HL-60 (cell line): Measurements from ENCODE around the gene FUT1.
A peak's percentile ranks its signal among the peaks of the same experiment; 100 is the strongest.

Experiments used
- DNase-seq, 2 experiments: peaks; one replicate each; pipeline ENCODE4 v3.0.0-alpha.2; 2010 to 2020; ENCODE audit warnings: low read depth in 1 of 2, low spot score in 1 of 2
- H3K27ac ChIP-seq: fragments of 250-450 bp; sonication (Bioruptor Pico); replicated peaks from 2 replicates; pipeline ENCODE4 v1.5.1; 2020; ENCODE audit warnings: mild to moderate bottlenecking, moderate library complexity
- H3K27me3 ChIP-seq: fragments of 250-450 bp; sonication (Bioruptor Pico); 2 replicates; pipeline ENCODE4 v1.5.1; 2021; ENCODE audit warnings: mild to moderate bottlenecking, moderate library complexity; ENCODE audit not compliant: insufficient read depth, poor library complexity, severe bottlenecking
- H3K4me3 ChIP-seq: replicated peaks from 2 replicates; pipeline ENCODE4 v1.5.1; 2011; ENCODE audit warnings: mild to moderate bottlenecking, control low read depth, low read length; ENCODE audit not compliant: insufficient read depth
- GABPA ChIP-seq: IDR thresholded peaks from 2 replicates; pipeline ENCODE4 v1.6.1; 2012; ENCODE audit warnings: low read depth
- POLR2AphosphoS5 ChIP-seq: IDR thresholded peaks from 2 replicates; pipeline ENCODE4 v1.6.1; 2012; ENCODE audit warnings: low read depth
- SPI1 ChIP-seq: IDR thresholded peaks from 2 replicates; pipeline ENCODE4 v1.6.1; 2012; ENCODE audit warnings: low read depth, mild to moderate bottlenecking, borderline replicate concordance
- TF ChIP-seq, protein P1 (sequence below): IDR thresholded peaks from one replicate; pipeline ENCODE4 v1.5.1; 2011; ENCODE audit warnings: low read length, control low read depth, inconsistent platforms; ENCODE audit not compliant: insufficient read depth
- TF ChIP-seq, protein P2 (sequence below): IDR thresholded peaks from 2 replicates; pipeline ENCODE4 v1.6.1; 2012; ENCODE audit warnings: low read depth; ENCODE audit not compliant: insufficient replicate concordance

The FUT1 gene

DNA sequence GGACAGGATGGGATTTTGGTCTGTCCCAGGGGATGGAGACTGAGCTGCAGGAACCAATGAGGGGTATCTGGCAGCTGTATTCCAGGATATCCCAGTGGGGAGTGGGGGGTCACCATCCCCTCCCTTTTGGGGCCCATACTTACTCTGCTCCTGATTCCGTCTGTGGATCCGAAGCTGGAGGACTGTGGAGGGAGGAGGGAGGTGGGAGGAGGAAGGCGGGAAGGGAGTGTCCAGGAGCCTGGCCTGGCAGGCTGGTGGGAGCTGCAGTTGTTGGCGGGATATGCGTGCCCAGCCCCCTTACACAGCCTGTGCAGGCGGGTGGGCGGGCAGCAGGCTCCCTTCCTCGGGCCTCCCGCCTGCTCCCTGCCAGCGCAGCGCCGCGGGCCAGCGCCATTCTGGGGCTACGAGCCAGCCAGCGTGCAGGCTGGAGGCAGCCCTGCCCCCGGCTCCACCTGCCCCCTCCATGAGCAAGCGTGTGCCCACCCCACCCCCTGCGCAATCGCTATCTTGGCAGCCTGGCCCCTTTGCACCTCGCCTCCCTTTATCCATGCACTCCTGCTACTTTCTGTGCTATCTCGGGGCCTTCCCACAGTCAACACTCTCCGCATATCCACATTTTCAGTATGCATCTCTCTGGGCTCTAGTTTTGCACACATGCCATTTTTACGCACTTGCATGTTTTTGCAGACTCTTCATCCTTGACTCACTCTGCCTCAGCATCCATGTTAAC, 35.7 kb downstream of the FUT1 start:
- DNase-seq: no peak
- H3K27ac ChIP-seq: no peak overlapping the region
- no peak overlapping the region for H3K4me3 ChIP-seq
- TF ChIP-seq GABPA: no peak
- TF ChIP-seq, protein P1, sequence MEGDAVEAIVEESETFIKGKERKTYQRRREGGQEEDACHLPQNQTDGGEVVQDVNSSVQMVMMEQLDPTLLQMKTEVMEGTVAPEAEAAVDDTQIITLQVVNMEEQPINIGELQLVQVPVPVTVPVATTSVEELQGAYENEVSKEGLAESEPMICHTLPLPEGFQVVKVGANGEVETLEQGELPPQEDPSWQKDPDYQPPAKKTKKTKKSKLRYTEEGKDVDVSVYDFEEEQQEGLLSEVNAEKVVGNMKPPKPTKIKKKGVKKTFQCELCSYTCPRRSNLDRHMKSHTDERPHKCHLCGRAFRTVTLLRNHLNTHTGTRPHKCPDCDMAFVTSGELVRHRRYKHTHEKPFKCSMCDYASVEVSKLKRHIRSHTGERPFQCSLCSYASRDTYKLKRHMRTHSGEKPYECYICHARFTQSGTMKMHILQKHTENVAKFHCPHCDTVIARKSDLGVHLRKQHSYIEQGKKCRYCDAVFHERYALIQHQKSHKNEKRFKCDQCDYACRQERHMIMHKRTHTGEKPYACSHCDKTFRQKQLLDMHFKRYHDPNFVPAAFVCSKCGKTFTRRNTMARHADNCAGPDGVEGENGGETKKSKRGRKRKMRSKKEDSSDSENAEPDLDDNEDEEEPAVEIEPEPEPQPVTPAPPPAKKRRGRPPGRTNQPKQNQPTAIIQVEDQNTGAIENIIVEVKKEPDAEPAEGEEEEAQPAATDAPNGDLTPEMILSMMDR: no peak
- TF ChIP-seq, protein P2, sequence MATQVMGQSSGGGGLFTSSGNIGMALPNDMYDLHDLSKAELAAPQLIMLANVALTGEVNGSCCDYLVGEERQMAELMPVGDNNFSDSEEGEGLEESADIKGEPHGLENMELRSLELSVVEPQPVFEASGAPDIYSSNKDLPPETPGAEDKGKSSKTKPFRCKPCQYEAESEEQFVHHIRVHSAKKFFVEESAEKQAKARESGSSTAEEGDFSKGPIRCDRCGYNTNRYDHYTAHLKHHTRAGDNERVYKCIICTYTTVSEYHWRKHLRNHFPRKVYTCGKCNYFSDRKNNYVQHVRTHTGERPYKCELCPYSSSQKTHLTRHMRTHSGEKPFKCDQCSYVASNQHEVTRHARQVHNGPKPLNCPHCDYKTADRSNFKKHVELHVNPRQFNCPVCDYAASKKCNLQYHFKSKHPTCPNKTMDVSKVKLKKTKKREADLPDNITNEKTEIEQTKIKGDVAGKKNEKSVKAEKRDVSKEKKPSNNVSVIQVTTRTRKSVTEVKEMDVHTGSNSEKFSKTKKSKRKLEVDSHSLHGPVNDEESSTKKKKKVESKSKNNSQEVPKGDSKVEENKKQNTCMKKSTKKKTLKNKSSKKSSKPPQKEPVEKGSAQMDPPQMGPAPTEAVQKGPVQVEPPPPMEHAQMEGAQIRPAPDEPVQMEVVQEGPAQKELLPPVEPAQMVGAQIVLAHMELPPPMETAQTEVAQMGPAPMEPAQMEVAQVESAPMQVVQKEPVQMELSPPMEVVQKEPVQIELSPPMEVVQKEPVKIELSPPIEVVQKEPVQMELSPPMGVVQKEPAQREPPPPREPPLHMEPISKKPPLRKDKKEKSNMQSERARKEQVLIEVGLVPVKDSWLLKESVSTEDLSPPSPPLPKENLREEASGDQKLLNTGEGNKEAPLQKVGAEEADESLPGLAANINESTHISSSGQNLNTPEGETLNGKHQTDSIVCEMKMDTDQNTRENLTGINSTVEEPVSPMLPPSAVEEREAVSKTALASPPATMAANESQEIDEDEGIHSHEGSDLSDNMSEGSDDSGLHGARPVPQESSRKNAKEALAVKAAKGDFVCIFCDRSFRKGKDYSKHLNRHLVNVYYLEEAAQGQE: no peak
- TF ChIP-seq POLR2AphosphoS5: no peak
- TF ChIP-seq SPI1: no peak
- no peaks in the 10 kb centered on the region for H3K27me3 ChIP-seq

DNA sequence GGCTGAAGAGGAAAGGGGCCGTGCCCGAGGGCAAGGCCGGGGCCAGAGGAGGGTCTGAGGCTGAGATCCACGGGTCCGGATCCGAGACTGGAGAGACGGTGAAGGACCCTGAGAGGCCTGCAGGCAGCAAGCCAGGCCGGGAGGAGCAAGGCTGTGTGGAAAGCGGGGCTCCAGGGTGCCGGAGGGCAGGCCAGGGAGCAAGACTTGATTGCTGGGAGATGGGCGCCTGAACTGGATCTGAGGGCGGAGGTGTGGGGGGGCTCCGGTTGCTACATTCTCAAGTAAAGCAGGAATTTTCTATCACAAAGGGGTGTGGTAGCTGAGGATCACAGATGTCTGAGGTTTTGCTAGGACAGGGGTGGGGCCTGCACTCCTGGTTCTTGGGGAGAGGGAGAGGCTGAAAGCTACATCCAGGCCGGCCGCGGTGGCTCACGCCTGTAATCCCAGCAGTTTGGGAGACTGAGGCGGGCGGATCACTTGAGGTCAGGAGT, 36.7 kb downstream of the FUT1 start:
- Histone ChIP-seq H3K27me3 (no peaks in the 10 kb centered on the region), H3K27ac (no peak overlapping the region), H3K4me3 (no peak overlapping the region)
- no peak for DNase-seq
- TF ChIP-seq, protein P1: no peak
- TF ChIP-seq POLR2AphosphoS5 (no peak), SPI1 (no peak), GABPA (no peak)
- TF ChIP-seq, protein P2: no peak

DNA sequence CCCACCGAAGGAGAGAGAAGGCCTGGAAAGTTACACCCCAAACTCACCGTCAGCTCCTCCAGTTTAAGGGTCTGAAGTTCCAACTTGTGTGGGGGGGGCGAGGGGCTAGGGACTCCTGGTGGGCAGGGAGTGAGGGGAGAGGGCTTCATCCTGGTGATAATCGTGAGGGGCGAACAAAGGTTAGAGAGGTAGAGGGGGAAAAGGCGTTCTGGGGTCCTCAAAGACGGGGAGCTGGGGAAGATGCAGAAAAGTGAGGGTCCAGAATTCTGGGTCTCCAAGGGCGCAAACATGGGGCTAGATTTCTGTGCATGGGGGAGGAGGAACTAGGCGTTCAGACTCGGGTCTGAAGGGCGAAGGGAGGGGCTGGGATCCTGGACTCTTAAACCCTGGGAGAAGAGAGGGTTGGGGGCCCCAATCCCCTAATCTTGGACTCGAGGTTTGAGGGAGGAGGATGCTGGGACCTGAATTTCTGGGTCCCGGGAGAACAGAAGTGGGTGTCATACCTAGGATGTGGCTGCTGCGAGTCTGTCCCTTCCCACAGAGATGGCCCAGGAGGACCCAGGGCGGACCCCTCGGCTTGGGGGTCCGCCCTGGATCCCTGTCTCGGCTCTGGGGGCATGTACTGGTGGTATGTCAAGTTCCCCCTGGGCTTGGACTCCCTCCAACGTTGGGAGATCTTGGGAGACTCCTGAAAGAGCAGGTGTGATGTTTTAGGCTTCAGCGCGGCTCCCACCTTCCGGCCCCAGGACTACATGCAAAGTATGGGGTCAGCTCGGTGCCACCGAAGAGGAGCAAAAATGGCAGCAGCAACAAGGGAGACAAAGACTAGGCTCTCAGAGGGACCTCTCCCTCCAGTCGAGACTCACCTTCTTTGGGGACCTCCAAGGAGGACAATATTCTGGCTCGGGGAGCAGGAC, 37.4 kb downstream of the FUT1 start:
- H3K27ac ChIP-seq: peak overlapping the region; percentile 45
- no peak for DNase-seq
- H3K27me3 ChIP-seq: no peaks in the 10 kb centered on the region
- H3K4me3 ChIP-seq: peak overlapping the region; percentile 61
- TF ChIP-seq POLR2AphosphoS5: no peak
- TF ChIP-seq, protein P2: no peak
- TF ChIP-seq SPI1: no peak
- TF ChIP-seq, protein P1: no peak
- no peak for TF ChIP-seq GABPA
